Putamen (tissue), 1 donor: ENCODE data around the gene SCAANT1.

Source experiments
- DNase-seq: peaks from one replicate; pipeline ENCODE4 v3.0.0-alpha.2; 2016; ENCODE audit warnings: low spot score

The SCAANT1 gene

GRCh38 chr3:63934041-63934866 is 22.1 kb upstream of the SCAANT1 start:
- DNase-seq: no peak

GRCh38 chr3:63933459-63933858 is 21.3 kb upstream of the SCAANT1 start:
- DNase-seq: no peak

GRCh38 chr3:63932509-63933212 is 20.5 kb upstream of the SCAANT1 start:
- DNase-seq: no peak

GRCh38 chr3:63931290-63931689 is 19.1 kb upstream of the SCAANT1 start:
- no peak for DNase-seq

- DNase-seq: no peak
Measured at GRCh38 chr3:63927422-63928280, 15.5 kb upstream of the SCAANT1 start.

- DNase-seq: no peak
Measured at GRCh38 chr3:63926309-63926708, 14.1 kb upstream of the SCAANT1 start.

GRCh38 chr3:63922491-63923199 is 10.5 kb upstream of the SCAANT1 start:
- no peak for DNase-seq

GRCh38 chr3:63921741-63922482 is 9.7 kb upstream of the SCAANT1 start:
- DNase-seq: peak; percentile 67

- DNase-seq: no peak
Measured at GRCh38 chr3:63920001-63920400, 7.8 kb upstream of the SCAANT1 start.

- no peak for DNase-seq
Measured at GRCh38 chr3:63918321-63918720, 6.1 kb upstream of the SCAANT1 start.

GRCh38 chr3:63914312-63914711 is 2.1 kb upstream of the SCAANT1 start:
- no peak for DNase-seq

- peak; percentile 30 for DNase-seq
Measured at GRCh38 chr3:63912768-63913588, 795 bp upstream of the SCAANT1 start.

- no peak for DNase-seq
Measured at GRCh38 chr3:63911509-63911872, 692 bp downstream of the SCAANT1 start.

GRCh38 chr3:63910891-63911290 is 1.3 kb downstream of the SCAANT1 start:
- no peak for DNase-seq

- DNase-seq: no peak
Measured at GRCh38 chr3:63910001-63910400, 2.2 kb downstream of the SCAANT1 start.

GRCh38 chr3:63909431-63909830 is 2.8 kb downstream of the SCAANT1 start:
- no peak for DNase-seq

GRCh38 chr3:63908776-63909175 is 3.4 kb downstream of the SCAANT1 start:
- DNase-seq: no peak

- DNase-seq: no peak
Measured at GRCh38 chr3:63908081-63908736, 4.0 kb downstream of the SCAANT1 start.

- no peak for DNase-seq
Measured at GRCh38 chr3:63905731-63906620, 6.2 kb downstream of the SCAANT1 start.
